Smooth muscle cell (in vitro differentiated cells): ENCODE data around the gene BAK1. TPM values are rescaled to one million over a fixed set of nuclear protein-coding genes. Genes with fewer than 3 reads are reported as not detected.

Experiments used
- DNase-seq: peaks from one replicate; lab custom pipeline; 2025; ENCODE audit not compliant: unreplicated experiment; lab: John Stamatoyannopoulos, UW
- H2AFZ ChIP-seq: fragments of 200-600 bp; sonication (generic); 2 replicates; pipeline ENCODE4 v1.6.0; 2016; ENCODE audit warnings: antibody characterized with exemption, low read depth, mild to moderate bottlenecking
- H3F3A ChIP-seq: fragments of 200-600 bp; sonication (generic); 2 replicates; pipeline ENCODE4 v1.6.0; 2017; ENCODE audit warnings: antibody characterized with exemption, low read depth
- H3K27ac ChIP-seq: fragments of 200-600 bp; sonication (generic); 2 replicates; pipeline ENCODE4 v1.5.1; 2016; ENCODE audit warnings: low read depth, mild to moderate bottlenecking
- H3K27me3 ChIP-seq: fragments of 200-600 bp; sonication (generic); 2 replicates; pipeline ENCODE4 v1.6.1; 2016; ENCODE audit warnings: low read depth, mild to moderate bottlenecking
- H3K36me3 ChIP-seq: fragments of 200-600 bp; sonication (generic); 2 replicates; pipeline ENCODE4 v1.5.1; 2016; ENCODE audit warnings: low read depth
- H3K4me1 ChIP-seq: fragments of 200-600 bp; sonication (generic); 2 replicates; pipeline ENCODE4 v1.5.1; 2016; ENCODE audit warnings: low read depth
- H3K4me2 ChIP-seq: fragments of 200-600 bp; sonication (generic); 2 replicates; pipeline ENCODE4 v1.6.0; 2016; ENCODE audit warnings: mild to moderate bottlenecking
- H3K4me3 ChIP-seq: fragments of 200-600 bp; sonication (generic); 2 replicates; pipeline ENCODE4 v1.5.1; 2016; ENCODE audit warnings: mild to moderate bottlenecking
- H3K79me2 ChIP-seq: fragments of 200-600 bp; sonication (generic); 2 replicates; pipeline ENCODE4 v1.6.0; 2016; ENCODE audit warnings: low read depth, mild to moderate bottlenecking
- H3K9ac ChIP-seq: fragments of 200-600 bp; sonication (generic); 2 replicates; pipeline ENCODE4 v1.6.0; 2016; ENCODE audit warnings: low read depth
- H3K9me3 ChIP-seq: fragments of 200-600 bp; sonication (generic); replicated peaks from 2 replicates; pipeline ENCODE4 v1.5.1; 2016; ENCODE audit warnings: low read depth
- H4K20me1 ChIP-seq: fragments of 200-600 bp; sonication (generic); 2 replicates; pipeline ENCODE4 v1.6.0; 2016; ENCODE audit warnings: low read depth
- WGBS: methylation state at CpG from one replicate; pipeline ENCODE4 v1.1.7; 2016; ENCODE audit warnings: low lambda C conversion rate; 5-methylcytosine and 5-hydroxymethylcytosine counted together
- polyA plus RNA-seq: library from polyadenylated mRNA; unstranded; fragments of >200 nt; fragmentation: Nextera tagmentation; extraction: Ambion mirVana; gene quantifications from 2 replicates; pipeline ENCODE4 v1.2.1, GENCODE V29; 2016
- total RNA-seq: library from RNA; depleted of rRNA; stranded (reverse); fragments of >200 nt; gene quantifications from 2 replicates; pipeline ENCODE4 v1.2.3, GENCODE V29; 2014
- TF ChIP-seq, protein P1 (sequence below): fragments of 200-600 bp; sonication (generic); IDR thresholded peaks from 2 replicates; pipeline ENCODE4 v1.5.1; 2017; ENCODE audit warnings: borderline replicate concordance, mild to moderate bottlenecking, antibody characterized with exemption; ENCODE audit not compliant: insufficient read depth, poor library complexity, severe bottlenecking

BAK1 gene
- total and polyA plus RNA-seq, 2 experiments from 2014 or later = 23.6 to 50.4 TPM

DNA sequence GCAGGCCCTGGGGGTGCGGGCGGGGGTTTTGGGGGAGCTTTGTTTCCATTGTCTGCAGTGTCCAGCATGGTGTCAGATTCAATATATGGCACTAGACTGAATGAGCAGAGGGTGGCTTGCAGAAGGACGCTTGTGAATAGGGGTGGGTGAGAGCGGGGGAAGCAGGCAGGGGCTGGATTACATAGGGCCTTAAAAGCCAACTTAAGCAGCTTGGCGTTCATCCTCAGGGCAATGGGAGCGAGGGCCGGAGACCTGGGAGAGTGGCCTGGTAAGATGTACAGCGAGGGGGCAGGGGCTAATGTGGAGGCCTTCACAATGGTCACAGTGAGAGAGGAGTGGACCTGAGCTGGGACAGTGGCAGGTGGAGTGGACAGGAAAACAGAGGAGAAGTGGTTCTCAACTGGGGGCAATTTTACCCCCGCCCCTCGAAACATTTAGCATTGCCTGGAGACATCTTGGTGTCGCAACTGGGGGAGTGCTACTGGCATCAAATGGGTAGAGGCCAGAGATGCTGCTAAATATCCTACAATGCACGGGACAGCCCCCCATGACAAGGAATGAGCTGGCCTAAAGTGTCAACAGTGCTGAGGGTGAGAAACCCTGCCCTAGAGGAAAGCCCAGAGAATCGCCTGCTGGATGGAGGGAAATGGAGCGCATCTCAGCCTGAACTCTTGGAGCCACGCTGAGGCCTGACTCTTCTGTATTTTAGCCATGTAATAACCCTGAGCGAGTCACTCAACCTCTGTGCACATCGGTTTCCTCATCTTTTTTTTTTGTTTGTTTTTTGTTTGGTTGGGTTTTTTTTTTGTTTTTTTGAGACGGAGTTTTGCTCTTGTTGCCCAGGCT is 15.1 kb upstream of the BAK1 start:
- Histone ChIP-seq H2AFZ (no peak overlapping the region), H3K27ac (no peak overlapping the region), H3K9me3 (no peaks in the 10 kb centered on the region), H3F3A (no peaks in the 10 kb centered on the region), H3K27me3 (no peaks in the 10 kb centered on the region), H3K4me3 (no peak overlapping the region), H3K36me3 (no peaks in the 10 kb centered on the region), H3K4me2 (no peak overlapping the region), H3K79me2 (no peaks in the 10 kb centered on the region), H3K9ac (no peak overlapping the region), H3K4me1 (peaks cover 4% of the 10 kb centered on the region), H4K20me1 (no peaks in the 10 kb centered on the region)
- TF ChIP-seq, protein P1, sequence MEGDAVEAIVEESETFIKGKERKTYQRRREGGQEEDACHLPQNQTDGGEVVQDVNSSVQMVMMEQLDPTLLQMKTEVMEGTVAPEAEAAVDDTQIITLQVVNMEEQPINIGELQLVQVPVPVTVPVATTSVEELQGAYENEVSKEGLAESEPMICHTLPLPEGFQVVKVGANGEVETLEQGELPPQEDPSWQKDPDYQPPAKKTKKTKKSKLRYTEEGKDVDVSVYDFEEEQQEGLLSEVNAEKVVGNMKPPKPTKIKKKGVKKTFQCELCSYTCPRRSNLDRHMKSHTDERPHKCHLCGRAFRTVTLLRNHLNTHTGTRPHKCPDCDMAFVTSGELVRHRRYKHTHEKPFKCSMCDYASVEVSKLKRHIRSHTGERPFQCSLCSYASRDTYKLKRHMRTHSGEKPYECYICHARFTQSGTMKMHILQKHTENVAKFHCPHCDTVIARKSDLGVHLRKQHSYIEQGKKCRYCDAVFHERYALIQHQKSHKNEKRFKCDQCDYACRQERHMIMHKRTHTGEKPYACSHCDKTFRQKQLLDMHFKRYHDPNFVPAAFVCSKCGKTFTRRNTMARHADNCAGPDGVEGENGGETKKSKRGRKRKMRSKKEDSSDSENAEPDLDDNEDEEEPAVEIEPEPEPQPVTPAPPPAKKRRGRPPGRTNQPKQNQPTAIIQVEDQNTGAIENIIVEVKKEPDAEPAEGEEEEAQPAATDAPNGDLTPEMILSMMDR = no peak
- no peak for DNase-seq
- 92% methylated on average over 18 of the region's 18 CpGs for WGBS

DNA sequence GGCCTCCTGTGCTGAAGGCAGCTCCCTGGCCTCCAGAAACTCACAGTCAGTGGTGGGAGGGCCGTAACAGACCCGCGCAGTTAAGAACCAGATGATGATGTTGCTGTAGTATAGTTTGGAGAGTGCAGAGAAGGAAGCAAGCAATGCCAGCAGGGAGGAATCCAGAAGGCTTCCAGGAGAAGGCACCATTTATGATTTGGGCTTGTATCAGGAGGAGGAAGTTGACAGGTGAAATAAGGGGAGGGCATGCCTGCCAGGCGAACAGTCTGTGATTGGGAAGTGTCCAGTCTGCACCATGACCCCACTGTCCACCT is 13.3 kb upstream of the BAK1 start:
- peak overlapping the region; percentile 85 for H3K4me2 ChIP-seq
- 35% methylated on average over 4 of the region's 4 CpGs for WGBS
- H3K4me3 ChIP-seq = peak overlapping the region; percentile 38

DNA sequence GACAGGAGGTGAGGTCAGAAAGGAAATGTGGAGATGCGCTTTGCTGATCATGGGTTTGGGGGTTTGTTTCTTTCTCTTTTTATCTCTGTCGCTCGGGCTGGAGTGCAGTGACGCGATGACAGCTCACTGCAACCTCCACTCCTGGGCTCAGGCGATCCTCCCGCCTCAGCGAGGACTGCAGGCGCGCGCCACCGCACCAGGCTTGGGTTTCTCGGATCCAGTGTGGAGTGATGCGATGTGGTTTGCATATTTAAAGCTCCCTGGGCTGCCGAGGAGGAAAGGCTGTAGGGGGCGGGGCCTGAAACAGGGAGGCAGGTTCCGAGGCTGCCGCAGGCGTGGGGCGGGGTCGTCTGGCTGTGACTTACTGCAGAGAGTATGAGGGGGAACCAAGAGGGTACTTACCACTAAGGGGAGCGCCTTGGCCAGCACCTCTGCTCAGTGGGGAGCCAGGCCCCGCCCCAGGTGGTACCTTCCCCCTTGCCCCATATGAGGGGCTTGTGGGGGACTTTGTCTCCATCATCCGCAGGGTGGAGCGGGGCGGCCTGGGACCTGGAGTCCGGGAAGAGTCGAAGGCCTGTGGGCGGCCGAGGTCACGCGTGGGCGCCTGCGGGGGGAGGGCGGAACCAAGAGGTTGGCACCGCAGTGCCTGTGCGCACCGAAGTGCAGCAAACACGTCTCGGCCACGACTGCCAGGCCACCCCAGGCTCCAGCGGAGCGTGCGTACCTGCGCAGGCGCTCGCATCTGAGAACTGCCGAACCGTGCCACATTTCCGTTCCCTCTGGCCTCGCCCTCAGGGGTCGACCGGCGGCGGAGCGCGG is 12.7 kb upstream of the BAK1 start:
- no peak overlapping the region for H3K27ac ChIP-seq
- peak overlapping the region; percentile 87 for H2AFZ ChIP-seq
- H3K9ac ChIP-seq = no peak overlapping the region
- no peaks in the 10 kb centered on the region for H3K9me3 ChIP-seq
- H3K27me3 ChIP-seq = no peaks in the 10 kb centered on the region
- no peaks in the 10 kb centered on the region for H4K20me1 ChIP-seq
- peaks cover 9% of the 10 kb centered on the region for H3K4me1 ChIP-seq
- TF ChIP-seq, protein P1 = no peak
- H3K36me3 ChIP-seq = no peaks in the 10 kb centered on the region
- no peaks in the 10 kb centered on the region for H3K79me2 ChIP-seq
- WGBS = 25% methylated on average over 48 of the region's 57 CpGs
- H3K4me2 ChIP-seq = peak overlapping the region; percentile 85
- H3F3A ChIP-seq = no peaks in the 10 kb centered on the region
- no peak for DNase-seq
- H3K4me3 ChIP-seq = peak overlapping the region; percentile 38

More for the DNA sequence above, 13.3 kb upstream of the BAK1 start:
- Histone ChIP-seq H3F3A (no peaks in the 10 kb centered on the region), H3K27ac (no peak overlapping the region), H3K4me1 (peaks cover 9% of the 10 kb centered on the region), H4K20me1 (no peaks in the 10 kb centered on the region), H3K9ac (no peak overlapping the region), H3K9me3 (no peaks in the 10 kb centered on the region), H3K79me2 (no peaks in the 10 kb centered on the region), H3K27me3 (no peaks in the 10 kb centered on the region), H2AFZ (peak overlapping the region; percentile 87), H3K36me3 (no peaks in the 10 kb centered on the region)
- TF ChIP-seq, protein P1 = no peak
- no peak for DNase-seq
